CD4-positive, alpha-beta T cell treated with Interleukin-10 for 1 hour (primary cell): Measurements from ENCODE around the gene JADE1.
A peak's percentile ranks its signal among the peaks of the same experiment; 100 is the strongest.

Experiments
- DNase-seq: peaks from one replicate; pipeline ENCODE4 v3.0.0-alpha.2; 2020

JADE1 gene

GRCh38 chr4:128809477-128810330 is at the start of gene JADE1:
JADE1 (plus strand) TSS chr4:128809700; CDS start chr4:128831759, 22,059 bp downstream.
- DNase-seq: peak; percentile 94

- DNase-seq: no peak
Observed at GRCh38 chr4:128766781-128767180, 42.7 kb upstream of the JADE1 start.

- no peak for DNase-seq
Observed at GRCh38 chr4:128768373-128768996, 41.0 kb upstream of the JADE1 start.

- DNase-seq: no peak
Observed at GRCh38 chr4:128769011-128769410, 40.5 kb upstream of the JADE1 start.

GRCh38 chr4:128770807-128771206 is 38.7 kb upstream of the JADE1 start:
- no peak for DNase-seq

GRCh38 chr4:128775477-128775876 is 34.0 kb upstream of the JADE1 start:
- no peak for DNase-seq

GRCh38 chr4:128775916-128776315 is 33.6 kb upstream of the JADE1 start:
- DNase-seq: no peak

GRCh38 chr4:128776794-128777216 is 32.7 kb upstream of the JADE1 start:
- no peak for DNase-seq

- DNase-seq: no peak
Observed at GRCh38 chr4:128780688-128781087, 28.8 kb upstream of the JADE1 start.

GRCh38 chr4:128782076-128782715 is 27.3 kb upstream of the JADE1 start:
- peak; percentile 68 for DNase-seq

- no peak for DNase-seq
Observed at GRCh38 chr4:128782875-128783614, 26.5 kb upstream of the JADE1 start.

GRCh38 chr4:128787509-128788311 is 21.8 kb upstream of the JADE1 start:
- no peak for DNase-seq

GRCh38 chr4:128793859-128794672 is 15.4 kb upstream of the JADE1 start:
- DNase-seq: no peak

- no peak for DNase-seq
Observed at GRCh38 chr4:128796934-128797333, 12.6 kb upstream of the JADE1 start.

- DNase-seq: no peak
Observed at GRCh38 chr4:128800284-128800683, 9.2 kb upstream of the JADE1 start.

GRCh38 chr4:128800701-128801284 is 8.7 kb upstream of the JADE1 start:
- no peak for DNase-seq

- no peak for DNase-seq
Observed at GRCh38 chr4:128802680-128803628, 6.5 kb upstream of the JADE1 start.

- DNase-seq: no peak
Observed at GRCh38 chr4:128803783-128804182, 5.7 kb upstream of the JADE1 start.

- DNase-seq: peak; percentile 31
Observed at GRCh38 chr4:128810331-128810870, 901 bp downstream of the JADE1 start.
